Endothelial cell of umbilical vein (primary cell): ENCODE measurements around the gene RGS6.

Experiments used
- CTCF ChIP-seq, 2 donors: IDR thresholded peaks; 1 replicate in 1 of 2; 2 replicates in 1 of 2; pipeline ENCODE4 v1.5.1; 2011; ENCODE audit warnings: low read length in 2 of 2, mild to moderate bottlenecking in 2 of 2, moderate library complexity in 2 of 2, control low read depth in 1 of 2, inconsistent platforms in 1 of 2, low read depth in 1 of 2; ENCODE audit not compliant: insufficient read depth in 1 of 2; ENCODE audit errors: extremely low read depth in 1 of 2
- POLR2A ChIP-seq: IDR thresholded peaks from 2 replicates; pipeline ENCODE4 v1.6.1; 2012; ENCODE audit warnings: low read depth, mild to moderate bottlenecking, control low read depth, low read length

GRCh38 chr14:72377016-72377415, 444.8 kb downstream of the RGS6 start:
- TF ChIP-seq CTCF (IDR thresholded peaks at IDR 0.05; ENCODE audit: extremely low read depth in 1 of 2, insufficient read depth in 1 of 2, low read depth in 1 of 2, low read length in 2 of 2), result no peak
- no peak for TF ChIP-seq POLR2A
